ENCODE measurements around the gene C1orf87.

C1orf87 gene

DNA sequence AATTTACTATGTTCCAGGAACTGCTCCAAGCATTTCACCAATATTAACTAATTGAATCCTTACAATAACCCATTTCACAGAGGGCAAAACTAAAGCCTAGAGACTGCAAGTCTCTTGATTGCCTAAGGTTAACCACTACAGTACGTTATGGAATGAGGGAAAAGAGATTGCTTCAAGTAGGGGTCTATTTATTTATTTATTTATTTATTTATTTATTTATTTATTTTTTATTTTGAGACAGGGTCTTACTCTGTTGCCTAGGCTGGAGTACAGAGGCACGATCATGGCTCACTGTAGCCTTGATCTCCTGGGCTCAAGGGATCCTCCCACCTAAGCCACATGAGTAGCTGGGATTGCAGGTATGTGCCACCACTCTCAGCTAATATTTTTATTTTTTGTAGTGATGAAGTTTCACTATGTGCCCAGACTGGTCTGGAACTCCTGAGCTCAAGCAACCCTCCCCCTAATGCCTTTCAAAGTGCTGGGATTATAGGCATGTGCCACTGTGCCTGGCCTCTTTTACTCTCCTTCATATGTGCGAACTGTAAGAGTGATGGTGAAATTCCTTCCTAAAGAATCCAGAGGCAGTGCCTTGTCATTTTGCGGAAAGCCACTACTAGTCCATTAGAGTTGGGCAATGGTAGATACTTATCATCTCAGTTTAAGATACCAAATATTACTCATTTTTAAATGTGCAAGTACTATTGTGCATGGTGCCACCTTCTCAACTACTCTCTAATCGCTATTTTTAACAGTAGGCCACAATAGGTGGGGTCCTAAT is 81.3 kb downstream of the C1orf87 start (continued):
- TF ChIP-seq, protein P1, sequence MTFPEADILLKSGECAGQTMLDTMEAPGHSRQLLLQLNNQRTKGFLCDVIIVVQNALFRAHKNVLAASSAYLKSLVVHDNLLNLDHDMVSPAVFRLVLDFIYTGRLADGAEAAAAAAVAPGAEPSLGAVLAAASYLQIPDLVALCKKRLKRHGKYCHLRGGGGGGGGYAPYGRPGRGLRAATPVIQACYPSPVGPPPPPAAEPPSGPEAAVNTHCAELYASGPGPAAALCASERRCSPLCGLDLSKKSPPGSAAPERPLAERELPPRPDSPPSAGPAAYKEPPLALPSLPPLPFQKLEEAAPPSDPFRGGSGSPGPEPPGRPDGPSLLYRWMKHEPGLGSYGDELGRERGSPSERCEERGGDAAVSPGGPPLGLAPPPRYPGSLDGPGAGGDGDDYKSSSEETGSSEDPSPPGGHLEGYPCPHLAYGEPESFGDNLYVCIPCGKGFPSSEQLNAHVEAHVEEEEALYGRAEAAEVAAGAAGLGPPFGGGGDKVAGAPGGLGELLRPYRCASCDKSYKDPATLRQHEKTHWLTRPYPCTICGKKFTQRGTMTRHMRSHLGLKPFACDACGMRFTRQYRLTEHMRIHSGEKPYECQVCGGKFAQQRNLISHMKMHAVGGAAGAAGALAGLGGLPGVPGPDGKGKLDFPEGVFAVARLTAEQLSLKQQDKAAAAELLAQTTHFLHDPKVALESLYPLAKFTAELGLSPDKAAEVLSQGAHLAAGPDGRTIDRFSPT (tag by site-specific recombination; IDR thresholded peaks at IDR 0.05) = no peak
- TF ChIP-seq ZNF112 (tag by site-specific recombination; IDR thresholded peaks at IDR 0.05) = no peak
- TF ChIP-seq, protein P2, sequence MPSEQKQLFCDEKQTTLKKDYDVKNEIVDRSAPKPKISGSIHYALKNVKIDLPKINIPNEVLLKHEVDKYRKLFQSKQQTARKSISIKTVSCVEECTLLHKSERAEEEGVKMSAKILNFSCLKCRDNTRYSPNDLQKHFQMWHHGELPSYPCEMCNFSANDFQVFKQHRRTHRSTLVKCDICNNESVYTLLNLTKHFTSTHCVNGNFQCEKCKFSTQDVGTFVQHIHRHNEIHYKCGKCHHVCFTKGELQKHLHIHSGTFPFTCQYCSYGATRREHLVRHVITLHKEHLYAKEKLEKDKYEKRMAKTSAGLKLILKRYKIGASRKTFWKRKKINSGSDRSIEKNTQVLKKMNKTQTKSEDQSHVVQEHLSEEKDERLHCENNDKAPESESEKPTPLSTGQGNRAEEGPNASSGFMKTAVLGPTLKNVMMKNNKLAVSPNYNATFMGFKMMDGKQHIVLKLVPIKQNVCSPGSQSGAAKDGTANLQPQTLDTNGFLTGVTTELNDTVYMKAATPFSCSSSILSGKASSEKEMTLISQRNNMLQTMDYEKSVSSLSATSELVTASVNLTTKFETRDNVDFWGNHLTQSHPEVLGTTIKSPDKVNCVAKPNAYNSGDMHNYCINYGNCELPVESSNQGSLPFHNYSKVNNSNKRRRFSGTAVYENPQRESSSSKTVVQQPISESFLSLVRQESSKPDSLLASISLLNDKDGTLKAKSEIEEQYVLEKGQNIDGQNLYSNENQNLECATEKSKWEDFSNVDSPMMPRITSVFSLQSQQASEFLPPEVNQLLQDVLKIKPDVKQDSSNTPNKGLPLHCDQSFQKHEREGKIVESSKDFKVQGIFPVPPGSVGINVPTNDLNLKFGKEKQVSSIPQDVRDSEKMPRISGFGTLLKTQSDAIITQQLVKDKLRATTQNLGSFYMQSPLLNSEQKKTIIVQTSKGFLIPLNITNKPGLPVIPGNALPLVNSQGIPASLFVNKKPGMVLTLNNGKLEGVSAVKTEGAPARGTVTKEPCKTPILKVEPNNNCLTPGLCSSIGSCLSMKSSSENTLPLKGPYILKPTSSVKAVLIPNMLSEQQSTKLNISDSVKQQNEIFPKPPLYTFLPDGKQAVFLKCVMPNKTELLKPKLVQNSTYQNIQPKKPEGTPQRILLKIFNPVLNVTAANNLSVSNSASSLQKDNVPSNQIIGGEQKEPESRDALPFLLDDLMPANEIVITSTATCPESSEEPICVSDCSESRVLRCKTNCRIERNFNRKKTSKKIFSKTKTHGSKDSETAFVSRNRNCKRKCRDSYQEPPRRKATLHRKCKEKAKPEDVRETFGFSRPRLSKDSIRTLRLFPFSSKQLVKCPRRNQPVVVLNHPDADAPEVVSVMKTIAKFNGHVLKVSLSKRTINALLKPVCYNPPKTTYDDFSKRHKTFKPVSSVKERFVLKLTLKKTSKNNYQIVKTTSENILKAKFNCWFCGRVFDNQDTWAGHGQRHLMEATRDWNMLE (tag by site-specific recombination; conservative IDR thresholded peaks at IDR 0.05; ENCODE audit: low read depth) = peak; percentile 89
- TF ChIP-seq ZNF174 (tag by site-specific recombination; IDR thresholded peaks at IDR 0.05) = no peak
- no peak for TF ChIP-seq PRDM1 (tag by site-specific recombination; IDR thresholded peaks at IDR 0.05)
- no peak for TF ChIP-seq ZNF19 (tag by site-specific recombination; IDR thresholded peaks at IDR 0.05; ENCODE audit: low read depth)
- no peak for TF ChIP-seq TRIM28 (IDR thresholded peaks at IDR 0.05; ENCODE audit: borderline replicate concordance, low read length)
- TF ChIP-seq KLF7 (tag by site-specific recombination; IDR thresholded peaks at IDR 0.05; ENCODE audit: borderline replicate concordance) = no peak
- TF ChIP-seq ZNF529 (tag by site-specific recombination; IDR thresholded peaks at IDR 0.05; ENCODE audit: insufficient replicate concordance) = peak; percentile 38
- TF ChIP-seq, protein P3, sequence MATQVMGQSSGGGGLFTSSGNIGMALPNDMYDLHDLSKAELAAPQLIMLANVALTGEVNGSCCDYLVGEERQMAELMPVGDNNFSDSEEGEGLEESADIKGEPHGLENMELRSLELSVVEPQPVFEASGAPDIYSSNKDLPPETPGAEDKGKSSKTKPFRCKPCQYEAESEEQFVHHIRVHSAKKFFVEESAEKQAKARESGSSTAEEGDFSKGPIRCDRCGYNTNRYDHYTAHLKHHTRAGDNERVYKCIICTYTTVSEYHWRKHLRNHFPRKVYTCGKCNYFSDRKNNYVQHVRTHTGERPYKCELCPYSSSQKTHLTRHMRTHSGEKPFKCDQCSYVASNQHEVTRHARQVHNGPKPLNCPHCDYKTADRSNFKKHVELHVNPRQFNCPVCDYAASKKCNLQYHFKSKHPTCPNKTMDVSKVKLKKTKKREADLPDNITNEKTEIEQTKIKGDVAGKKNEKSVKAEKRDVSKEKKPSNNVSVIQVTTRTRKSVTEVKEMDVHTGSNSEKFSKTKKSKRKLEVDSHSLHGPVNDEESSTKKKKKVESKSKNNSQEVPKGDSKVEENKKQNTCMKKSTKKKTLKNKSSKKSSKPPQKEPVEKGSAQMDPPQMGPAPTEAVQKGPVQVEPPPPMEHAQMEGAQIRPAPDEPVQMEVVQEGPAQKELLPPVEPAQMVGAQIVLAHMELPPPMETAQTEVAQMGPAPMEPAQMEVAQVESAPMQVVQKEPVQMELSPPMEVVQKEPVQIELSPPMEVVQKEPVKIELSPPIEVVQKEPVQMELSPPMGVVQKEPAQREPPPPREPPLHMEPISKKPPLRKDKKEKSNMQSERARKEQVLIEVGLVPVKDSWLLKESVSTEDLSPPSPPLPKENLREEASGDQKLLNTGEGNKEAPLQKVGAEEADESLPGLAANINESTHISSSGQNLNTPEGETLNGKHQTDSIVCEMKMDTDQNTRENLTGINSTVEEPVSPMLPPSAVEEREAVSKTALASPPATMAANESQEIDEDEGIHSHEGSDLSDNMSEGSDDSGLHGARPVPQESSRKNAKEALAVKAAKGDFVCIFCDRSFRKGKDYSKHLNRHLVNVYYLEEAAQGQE (tag by site-specific recombination; IDR thresholded peaks at IDR 0.05) = peak; percentile 62
- TF ChIP-seq, protein P4, sequence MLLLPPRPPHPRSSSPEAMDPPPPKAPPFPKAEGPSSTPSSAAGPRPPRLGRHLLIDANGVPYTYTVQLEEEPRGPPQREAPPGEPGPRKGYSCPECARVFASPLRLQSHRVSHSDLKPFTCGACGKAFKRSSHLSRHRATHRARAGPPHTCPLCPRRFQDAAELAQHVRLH (tag by site-specific recombination; IDR thresholded peaks at IDR 0.05) = 0 out of 2 replicates have a peak, but pooled peaks have one; percentile 18
- no peak for TF ChIP-seq ZNF629 (tag by site-specific recombination; IDR thresholded peaks at IDR 0.05)
- TF ChIP-seq MYNN (tag by site-specific recombination; IDR thresholded peaks at IDR 0.05; ENCODE audit: borderline replicate concordance) = no peak
- TF ChIP-seq ZNF600 (tag by site-specific recombination; IDR thresholded peaks at IDR 0.05) = no peak
- TF ChIP-seq ZNF701 (tag by site-specific recombination; IDR thresholded peaks at IDR 0.05) = no peak
- no peak for TF ChIP-seq BCL11A (tag by site-specific recombination; IDR thresholded peaks at IDR 0.05; ENCODE audit: low read depth)
- TF ChIP-seq ZXDB (tag by site-specific recombination; IDR thresholded peaks at IDR 0.05) = peak; percentile 54; the same call in 1 of the 2 replicates
- TF ChIP-seq SP3 (tag by site-specific recombination; IDR thresholded peaks at IDR 0.05) = no peak
- no peak for TF ChIP-seq SCRT2 (tag by site-specific recombination; IDR thresholded peaks at IDR 0.05)
- no peak for TF ChIP-seq ZBTB7A (tag by site-specific recombination; IDR thresholded peaks at IDR 0.05; ENCODE audit: low read depth)
- peak; percentile 54; the same call in 1 of the 2 replicates for TF ChIP-seq ZNF501 (tag by site-specific recombination; IDR thresholded peaks at IDR 0.05)
- peak; percentile 77 for TF ChIP-seq ZBTB8A (tag by site-specific recombination; IDR thresholded peaks at IDR 0.05)
- TF ChIP-seq ZNF366 (tag by site-specific recombination; conservative IDR thresholded peaks at IDR 0.05) = no peak
- TF ChIP-seq ZNF664 (tag by site-specific recombination; IDR thresholded peaks at IDR 0.05) = peak; percentile 47; the same call in 1 of the 2 replicates
- peak; percentile 91 for TF ChIP-seq ZNF394 (tag by site-specific recombination; IDR thresholded peaks at IDR 0.05; ENCODE audit: borderline replicate concordance)
- TF ChIP-seq, protein P5, sequence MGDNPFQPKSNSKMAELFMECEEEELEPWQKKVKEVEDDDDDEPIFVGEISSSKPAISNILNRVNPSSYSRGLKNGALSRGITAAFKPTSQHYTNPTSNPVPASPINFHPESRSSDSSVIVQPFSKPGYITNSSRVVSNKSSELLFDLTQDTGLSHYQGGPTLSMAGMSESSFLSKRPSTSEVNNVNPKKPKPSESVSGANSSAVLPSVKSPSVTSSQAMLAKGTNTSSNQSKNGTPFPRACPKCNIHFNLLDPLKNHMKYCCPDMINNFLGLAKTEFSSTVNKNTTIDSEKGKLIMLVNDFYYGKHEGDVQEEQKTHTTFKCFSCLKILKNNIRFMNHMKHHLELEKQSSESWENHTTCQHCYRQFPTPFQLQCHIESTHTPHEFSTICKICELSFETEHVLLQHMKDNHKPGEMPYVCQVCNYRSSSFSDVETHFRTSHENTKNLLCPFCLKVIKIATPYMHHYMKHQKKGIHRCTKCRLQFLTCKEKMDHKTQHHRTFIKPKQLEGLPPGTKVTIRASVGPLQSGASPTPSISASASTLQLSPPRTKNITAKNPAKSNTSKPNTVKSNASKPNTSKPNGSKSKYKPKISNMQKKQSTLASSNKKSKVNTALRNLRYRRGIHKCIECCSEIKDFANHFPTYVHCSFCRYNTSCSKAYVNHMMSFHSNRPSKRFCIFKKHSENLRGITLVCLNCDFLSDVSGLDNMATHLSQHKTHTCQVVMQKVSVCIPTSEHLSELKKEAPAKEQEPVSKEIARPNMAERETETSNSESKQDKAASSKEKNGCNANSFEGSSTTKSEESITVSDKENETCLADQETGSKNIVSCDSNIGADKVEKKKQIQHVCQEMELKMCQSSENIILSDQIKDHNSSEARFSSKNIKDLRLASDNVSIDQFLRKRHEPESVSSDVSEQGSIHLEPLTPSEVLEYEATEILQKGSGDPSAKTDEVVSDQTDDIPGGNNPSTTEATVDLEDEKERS (tag by site-specific recombination; IDR thresholded peaks at IDR 0.05) = no peak

All from HEK293 (cell line).